Coronary artery (tissue), 2 donors: ENCODE data around the gene TANC1.

ENCODE experiments used
- DNase-seq: peaks from one replicate; pipeline ENCODE4 v3.0.0-alpha.2; 2017; ENCODE audit warnings: low spot score
- H3K27ac ChIP-seq, 2 donors: fragments of 200-600 bp; sonication (generic); one replicate each; pipeline ENCODE4 v1.5.1; 2016 to 2019
- H3K4me3 ChIP-seq: fragments of 200-600 bp; sonication (generic); 2 replicates; pipeline ENCODE4 v1.5.1; 2016; ENCODE audit warnings: mild to moderate bottlenecking, moderate library complexity
- TF ChIP-seq, protein P1 (sequence below): fragments of 200-600 bp; sonication (generic); IDR thresholded peaks from one replicate; pipeline ENCODE4 v1.5.1; 2019; ENCODE audit warnings: antibody characterized with exemption

Gene TANC1

DNA sequence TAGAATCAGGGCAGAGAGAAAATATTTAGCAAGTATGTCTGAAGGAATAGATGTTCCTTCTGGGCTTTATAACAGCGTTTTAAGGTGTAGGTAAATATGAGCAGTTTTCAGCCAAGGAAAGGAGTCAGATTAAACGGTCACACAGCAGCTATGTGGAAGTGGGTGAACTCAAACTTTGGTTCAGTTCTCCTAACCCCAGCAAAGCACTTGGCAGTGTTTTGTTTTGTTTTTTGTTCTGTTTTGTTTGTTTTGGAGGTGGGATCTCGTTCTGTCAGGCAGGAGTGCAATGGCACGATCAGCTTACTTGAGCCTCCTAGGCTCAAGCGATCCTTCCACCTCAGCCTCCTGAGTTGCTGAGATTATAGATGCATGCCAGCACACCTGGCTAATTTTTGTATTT is 24.6 kb downstream of the TANC1 start:
- no peak for DNase-seq
- H3K4me3 ChIP-seq = no peak overlapping the region
- TF ChIP-seq, protein P1, sequence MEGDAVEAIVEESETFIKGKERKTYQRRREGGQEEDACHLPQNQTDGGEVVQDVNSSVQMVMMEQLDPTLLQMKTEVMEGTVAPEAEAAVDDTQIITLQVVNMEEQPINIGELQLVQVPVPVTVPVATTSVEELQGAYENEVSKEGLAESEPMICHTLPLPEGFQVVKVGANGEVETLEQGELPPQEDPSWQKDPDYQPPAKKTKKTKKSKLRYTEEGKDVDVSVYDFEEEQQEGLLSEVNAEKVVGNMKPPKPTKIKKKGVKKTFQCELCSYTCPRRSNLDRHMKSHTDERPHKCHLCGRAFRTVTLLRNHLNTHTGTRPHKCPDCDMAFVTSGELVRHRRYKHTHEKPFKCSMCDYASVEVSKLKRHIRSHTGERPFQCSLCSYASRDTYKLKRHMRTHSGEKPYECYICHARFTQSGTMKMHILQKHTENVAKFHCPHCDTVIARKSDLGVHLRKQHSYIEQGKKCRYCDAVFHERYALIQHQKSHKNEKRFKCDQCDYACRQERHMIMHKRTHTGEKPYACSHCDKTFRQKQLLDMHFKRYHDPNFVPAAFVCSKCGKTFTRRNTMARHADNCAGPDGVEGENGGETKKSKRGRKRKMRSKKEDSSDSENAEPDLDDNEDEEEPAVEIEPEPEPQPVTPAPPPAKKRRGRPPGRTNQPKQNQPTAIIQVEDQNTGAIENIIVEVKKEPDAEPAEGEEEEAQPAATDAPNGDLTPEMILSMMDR = no peak
- no peak overlapping the region for H3K27ac ChIP-seq

- H3K4me3 ChIP-seq = no peak overlapping the region
- TF ChIP-seq, protein P1 = no peak
- H3K27ac ChIP-seq = no peak overlapping the region
- no peak for DNase-seq
Observed at GRCh38 chr2:158993721-158994587, 25.5 kb downstream of the TANC1 start.

DNA sequence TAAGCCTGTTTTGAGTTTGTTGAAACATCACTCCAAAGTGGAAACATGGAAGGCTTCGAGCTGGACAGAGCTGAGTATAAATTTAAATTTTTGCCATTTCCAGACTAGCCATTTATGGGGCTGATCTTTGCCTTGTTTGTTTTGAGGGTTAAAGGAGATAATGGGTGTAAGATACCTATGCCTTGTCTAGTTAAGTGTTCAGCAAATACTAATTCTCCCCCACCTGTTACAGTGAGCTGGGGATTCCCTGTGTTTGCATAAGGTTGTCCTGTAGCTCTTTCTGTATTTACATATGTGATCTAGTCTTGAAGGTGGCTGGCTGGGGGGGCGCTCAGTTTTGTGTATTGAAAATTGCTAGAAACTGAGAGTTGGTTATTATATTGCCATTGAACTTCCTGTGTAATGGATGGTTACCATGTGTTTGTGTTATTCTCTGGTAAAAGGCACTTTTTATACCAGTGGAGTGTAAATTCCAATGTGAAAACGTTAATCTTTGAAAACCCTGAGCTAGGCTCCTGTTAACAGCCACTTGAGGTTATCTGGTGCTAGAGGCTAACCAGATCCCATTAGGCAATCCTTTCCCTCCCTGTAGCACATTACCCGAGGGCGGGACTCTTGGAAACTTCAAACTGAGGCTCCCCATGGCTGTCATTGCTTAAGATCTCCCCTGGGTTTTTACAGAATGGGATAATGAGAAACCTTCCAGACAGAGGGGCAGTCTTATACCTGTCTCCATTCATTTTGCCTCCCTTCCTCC is 26.7 kb downstream of the TANC1 start:
- Histone ChIP-seq H3K27ac (peak overlapping the region in 1 of 2 donors; percentile 52), H3K4me3 (no peak overlapping the region)
- TF ChIP-seq, protein P1 = no peak
- no peak for DNase-seq

DNA sequence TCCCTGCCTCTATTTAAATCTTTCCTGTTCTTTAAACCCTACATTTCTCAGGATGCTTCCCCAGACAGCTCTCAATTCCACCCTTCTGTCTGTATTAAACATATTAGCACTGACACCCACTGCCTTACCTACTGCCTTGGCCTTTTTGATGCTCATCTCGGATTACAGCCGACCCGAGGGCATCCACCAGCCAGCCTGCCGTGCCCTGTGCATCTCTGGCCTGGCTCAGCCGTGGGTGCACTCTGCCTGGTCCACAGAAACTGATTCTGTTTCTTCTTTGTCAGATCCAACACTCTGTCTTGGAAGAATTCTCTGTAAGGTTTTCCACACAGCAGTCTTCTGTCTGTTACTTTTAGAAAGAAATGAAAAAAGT is 27.2 kb downstream of the TANC1 start:
- Histone ChIP-seq H3K4me3 (no peak overlapping the region), H3K27ac (peak overlapping the region in 1 of 2 donors; percentile 52)
- TF ChIP-seq, protein P1 = no peak
- DNase-seq = no peak

DNA sequence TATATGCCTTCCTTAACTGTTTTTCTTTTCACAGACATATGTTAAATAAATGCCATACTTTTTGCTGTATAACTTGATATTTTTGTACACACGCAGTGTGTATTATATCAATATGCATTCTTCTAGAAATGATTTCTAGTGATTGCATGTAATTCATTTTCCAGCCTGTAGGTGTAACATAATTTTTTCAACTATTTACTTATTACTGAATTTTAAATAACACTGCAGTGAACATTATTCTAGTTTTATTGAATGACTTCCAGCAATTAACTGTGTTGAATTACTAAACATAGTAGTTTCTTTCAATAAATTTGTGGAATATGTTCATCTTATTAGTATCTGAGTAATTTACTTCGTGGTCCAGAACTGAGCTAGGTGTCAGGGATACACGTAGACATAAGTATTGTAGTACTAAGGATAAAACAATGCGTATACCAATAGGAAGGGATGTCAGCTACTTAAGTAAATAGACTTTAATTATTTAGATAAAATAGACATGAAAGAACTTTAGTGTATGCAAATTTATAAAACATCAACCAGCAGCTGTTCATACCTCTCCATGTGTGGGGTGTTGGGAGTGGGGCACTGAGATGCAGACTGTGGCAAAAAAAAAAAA is 28.0 kb downstream of the TANC1 start:
- TF ChIP-seq, protein P1 = no peak
- DNase-seq = no peak
- Histone ChIP-seq H3K27ac (no peak overlapping the region), H3K4me3 (no peak overlapping the region)

DNA sequence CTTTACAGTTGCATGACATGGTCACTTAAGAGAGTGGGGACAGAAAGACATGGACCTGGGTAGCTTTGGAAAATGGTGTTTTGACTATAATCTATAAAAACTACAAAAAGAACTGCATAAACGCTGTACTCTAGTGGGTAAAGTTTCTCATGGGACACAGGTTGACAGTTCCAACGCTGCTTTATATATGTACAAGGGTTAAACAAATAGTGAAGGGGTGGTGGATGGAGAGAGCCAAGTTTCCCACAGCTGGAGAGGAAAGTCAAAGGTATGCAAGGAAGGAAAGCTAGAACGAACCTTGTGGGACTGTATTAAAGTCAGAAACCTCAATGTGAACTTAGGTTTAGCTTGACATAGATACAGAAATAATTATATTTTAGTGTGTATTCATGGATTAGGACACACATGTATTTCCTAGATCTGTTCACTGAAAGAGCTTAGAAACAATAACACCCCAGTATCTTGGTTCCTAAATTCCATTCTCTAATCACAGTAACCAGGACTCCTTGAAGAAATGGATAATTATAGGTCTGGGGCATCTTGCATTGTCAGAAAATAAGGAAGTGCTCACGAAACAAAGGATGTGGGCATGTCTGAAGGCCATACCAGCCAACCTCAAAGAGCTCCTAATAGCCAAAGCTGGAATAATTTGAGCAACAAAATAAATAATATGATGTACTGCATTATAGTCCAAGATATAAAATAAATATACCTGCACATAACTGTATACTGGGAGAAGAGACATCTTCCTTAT is 28.8 kb downstream of the TANC1 start:
- DNase-seq = no peak
- H3K27ac ChIP-seq = no peak overlapping the region
- TF ChIP-seq, protein P1 = no peak
- H3K4me3 ChIP-seq = no peak overlapping the region
